Gastrocnemius medialis (tissue), 4 donors: ENCODE measurements around the gene C16orf54.
"Not testable (repeated sequence)": the region's sequence is repeated elsewhere in the genome, so short reads cannot be mapped to it uniquely, and the experiment has no call there.

Experiments
- POLR2A ChIP-seq, 2 donors: fragments of 450-650 bp; IDR thresholded peaks; one replicate each; pipeline ENCODE4 v1.6.1; 2017; ENCODE audit warnings: antibody characterized with exemption in 2 of 2, mild to moderate bottlenecking in 2 of 2, moderate library complexity in 2 of 2
- TF ChIP-seq, protein P1 (sequence below), 5 experiments: fragments of 450-650 bp in 3 of 5; fragments of 200-600 bp in 2 of 5; sonication (generic) in 2 of 5; IDR thresholded peaks in 4 of 5; conservative IDR thresholded peaks in 1 of 5; 1 replicate in 4 of 5; 2 replicates in 1 of 5; pipeline ENCODE4 v1.5.1; 2016 to 2019; ENCODE audit warnings: antibody characterized with exemption in 5 of 5, mild to moderate bottlenecking in 3 of 5, moderate library complexity in 3 of 5

- TF ChIP-seq, protein P1, sequence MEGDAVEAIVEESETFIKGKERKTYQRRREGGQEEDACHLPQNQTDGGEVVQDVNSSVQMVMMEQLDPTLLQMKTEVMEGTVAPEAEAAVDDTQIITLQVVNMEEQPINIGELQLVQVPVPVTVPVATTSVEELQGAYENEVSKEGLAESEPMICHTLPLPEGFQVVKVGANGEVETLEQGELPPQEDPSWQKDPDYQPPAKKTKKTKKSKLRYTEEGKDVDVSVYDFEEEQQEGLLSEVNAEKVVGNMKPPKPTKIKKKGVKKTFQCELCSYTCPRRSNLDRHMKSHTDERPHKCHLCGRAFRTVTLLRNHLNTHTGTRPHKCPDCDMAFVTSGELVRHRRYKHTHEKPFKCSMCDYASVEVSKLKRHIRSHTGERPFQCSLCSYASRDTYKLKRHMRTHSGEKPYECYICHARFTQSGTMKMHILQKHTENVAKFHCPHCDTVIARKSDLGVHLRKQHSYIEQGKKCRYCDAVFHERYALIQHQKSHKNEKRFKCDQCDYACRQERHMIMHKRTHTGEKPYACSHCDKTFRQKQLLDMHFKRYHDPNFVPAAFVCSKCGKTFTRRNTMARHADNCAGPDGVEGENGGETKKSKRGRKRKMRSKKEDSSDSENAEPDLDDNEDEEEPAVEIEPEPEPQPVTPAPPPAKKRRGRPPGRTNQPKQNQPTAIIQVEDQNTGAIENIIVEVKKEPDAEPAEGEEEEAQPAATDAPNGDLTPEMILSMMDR (IDR thresholded peaks at IDR 0.05 in 4 of 5, conservative IDR thresholded peaks at IDR 0.05 in 1 of 5), result not testable (repeated sequence)
- TF ChIP-seq POLR2A (IDR thresholded peaks at IDR 0.05), result not testable (repeated sequence)
These were observed 37.5 kb upstream of the C16orf54 start for GRCh38 chr16:29783094-29783953.
